HG03060 (cell line): ENCODE measurements around the gene C5orf34.

Source experiments
- ATAC-seq: cut with Tn5 transposase; IDR thresholded peaks from one replicate; pipeline ENCODE4 v1.9.1; 2021; ENCODE audit warnings: low read depth, moderate number of reproducible peaks; ENCODE audit not compliant: unreplicated experiment

C5orf34 gene

DNA sequence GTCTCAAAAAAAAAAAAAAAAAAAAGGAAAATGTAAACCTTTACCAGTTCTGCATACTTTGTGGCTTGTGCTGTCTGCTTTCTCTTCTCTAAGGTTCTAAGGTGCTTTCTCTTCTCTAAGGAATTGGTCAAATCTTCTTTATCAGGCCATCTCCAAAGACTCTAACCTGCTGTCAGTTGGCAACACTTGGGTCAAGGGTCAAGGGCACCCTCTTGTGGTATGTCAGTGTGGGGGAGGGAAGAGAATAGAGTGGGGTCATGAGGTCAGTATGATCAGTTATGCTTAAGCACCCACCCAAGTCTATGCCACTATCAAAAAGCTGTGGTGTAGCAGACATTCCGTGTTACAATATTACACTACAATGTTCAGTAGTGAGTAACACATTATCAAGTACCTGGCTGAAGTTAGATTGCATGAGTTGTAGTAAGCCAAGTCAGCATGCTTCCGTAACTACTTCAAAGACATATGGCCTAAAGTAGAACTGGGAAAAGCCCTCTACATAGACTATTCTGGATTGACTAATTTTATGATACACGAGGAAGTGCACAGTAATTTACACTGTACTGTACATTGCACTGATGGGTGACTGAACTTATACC lies 77.8 kb downstream of the C5orf34 start:
- no peak for ATAC-seq
